WTC11 (cell line): ENCODE results near the gene CACNA1A.

Experiments used
- AFF4 ChIP-seq: sonication (generic); formaldehyde crosslinking; IDR thresholded peaks from 2 replicates; pipeline ENCODE4 v1.8.1; 2023; ENCODE audit warnings: mild to moderate bottlenecking, missing genetic modification reagents, borderline replicate concordance
- ATF3 ChIP-seq: sonication (generic); formaldehyde crosslinking; conservative IDR thresholded peaks from 2 replicates; pipeline ENCODE4 v1.8.1; 2022; ENCODE audit warnings: mild to moderate bottlenecking, missing genetic modification reagents
- ELF4 ChIP-seq: sonication (generic); formaldehyde crosslinking; IDR thresholded peaks from 2 replicates; pipeline ENCODE4 v1.8.1; 2022; ENCODE audit warnings: low read depth, mild to moderate bottlenecking, moderate library complexity, missing genetic modification reagents
- SP1 ChIP-seq: sonication (generic); formaldehyde crosslinking; conservative IDR thresholded peaks from 2 replicates; pipeline ENCODE4 v1.8.1; 2022; ENCODE audit warnings: missing genetic modification reagents
- USF1 ChIP-seq: sonication (generic); formaldehyde crosslinking; IDR thresholded peaks from 2 replicates; pipeline ENCODE4 v1.8.0; 2022; ENCODE audit warnings: mild to moderate bottlenecking, missing genetic modification reagents
- ZNF121 ChIP-seq: sonication (generic); formaldehyde crosslinking; IDR thresholded peaks from 2 replicates; pipeline ENCODE4 v1.8.0; 2023; ENCODE audit warnings: missing genetic modification reagents
- TF ChIP-seq, protein P1 (sequence below): fragments of 200-600 bp; IDR thresholded peaks from 2 replicates; pipeline ENCODE4 v1.8.0; 2022; ENCODE audit warnings: antibody characterized with exemption

GRCh38 chr19:13262450-13262849 lies 243.8 kb downstream of the CACNA1A start:
- TF ChIP-seq, protein P1, sequence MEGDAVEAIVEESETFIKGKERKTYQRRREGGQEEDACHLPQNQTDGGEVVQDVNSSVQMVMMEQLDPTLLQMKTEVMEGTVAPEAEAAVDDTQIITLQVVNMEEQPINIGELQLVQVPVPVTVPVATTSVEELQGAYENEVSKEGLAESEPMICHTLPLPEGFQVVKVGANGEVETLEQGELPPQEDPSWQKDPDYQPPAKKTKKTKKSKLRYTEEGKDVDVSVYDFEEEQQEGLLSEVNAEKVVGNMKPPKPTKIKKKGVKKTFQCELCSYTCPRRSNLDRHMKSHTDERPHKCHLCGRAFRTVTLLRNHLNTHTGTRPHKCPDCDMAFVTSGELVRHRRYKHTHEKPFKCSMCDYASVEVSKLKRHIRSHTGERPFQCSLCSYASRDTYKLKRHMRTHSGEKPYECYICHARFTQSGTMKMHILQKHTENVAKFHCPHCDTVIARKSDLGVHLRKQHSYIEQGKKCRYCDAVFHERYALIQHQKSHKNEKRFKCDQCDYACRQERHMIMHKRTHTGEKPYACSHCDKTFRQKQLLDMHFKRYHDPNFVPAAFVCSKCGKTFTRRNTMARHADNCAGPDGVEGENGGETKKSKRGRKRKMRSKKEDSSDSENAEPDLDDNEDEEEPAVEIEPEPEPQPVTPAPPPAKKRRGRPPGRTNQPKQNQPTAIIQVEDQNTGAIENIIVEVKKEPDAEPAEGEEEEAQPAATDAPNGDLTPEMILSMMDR: peak; percentile 19; the same call in 1 of the 2 replicates
- TF ChIP-seq ATF3 (no peak), SP1 (CRISPR knock-in tag) (no peak), ZNF121 (CRISPR knock-in tag) (no peak), USF1 (no peak), ELF4 (CRISPR knock-in tag) (no peak), AFF4 (CRISPR knock-in tag) (no peak)
